GM19324 (cell line): ENCODE measurements around the gene PNISR.
"Not testable (repeated sequence)": the region's sequence is repeated elsewhere in the genome, so short reads cannot be mapped to it uniquely, and the experiment has no call there.

Experiments used
- ATAC-seq: cut with Tn5 transposase; IDR thresholded peaks from one replicate; pipeline ENCODE4 v1.9.1; 2021; ENCODE audit warnings: mild to moderate bottlenecking, moderate library complexity; ENCODE audit not compliant: unreplicated experiment, low FRiP score

Gene PNISR

GRCh38 chr6:99424761-99425646, at the start of gene PNISR:
TSS of gene PNISR (minus strand) at chr6:99425308. CDS start at chr6:99414659, 10,649 bp downstream.
- peak; percentile 95 for ATAC-seq

GRCh38 chr6:99473730-99474129, 48.6 kb upstream of the PNISR start:
- ATAC-seq: no peak

- ATAC-seq: no peak
Measured at GRCh38 chr6:99471638-99472037, 46.5 kb upstream of the PNISR start.

- ATAC-seq: no peak
Measured at GRCh38 chr6:99467509-99468106, 42.5 kb upstream of the PNISR start.

- ATAC-seq: not testable (repeated sequence)
Measured at GRCh38 chr6:99459133-99459532, 34.0 kb upstream of the PNISR start.

- ATAC-seq: no peak
Measured at GRCh38 chr6:99458319-99458718, 33.2 kb upstream of the PNISR start.

GRCh38 chr6:99446076-99446475, 21.0 kb upstream of the PNISR start:
- ATAC-seq: no peak

- no peak for ATAC-seq
Measured at GRCh38 chr6:99434702-99435530, 9.8 kb upstream of the PNISR start.

GRCh38 chr6:99432877-99433276, 7.8 kb upstream of the PNISR start:
- ATAC-seq: no peak

- ATAC-seq: no peak
Measured at GRCh38 chr6:99431901-99432300, 6.8 kb upstream of the PNISR start.

GRCh38 chr6:99427988-99428387, 2.9 kb upstream of the PNISR start:
- no peak for ATAC-seq

- ATAC-seq: no peak
Measured at GRCh38 chr6:99426451-99426757, 1.3 kb upstream of the PNISR start.

- ATAC-seq: peak; percentile 62
Measured at GRCh38 chr6:99425647-99426450, 741 bp upstream of the PNISR start.

GRCh38 chr6:99424022-99424421, 1.1 kb downstream of the PNISR start:
- no peak for ATAC-seq

- no peak for ATAC-seq
Measured at GRCh38 chr6:99422912-99423311, 2.2 kb downstream of the PNISR start.

- ATAC-seq: peak; percentile 82
Measured at GRCh38 chr6:99416892-99417767, 8.0 kb downstream of the PNISR start.

- no peak for ATAC-seq
Measured at GRCh38 chr6:99416226-99416625, 8.9 kb downstream of the PNISR start.

- no peak for ATAC-seq
Measured at GRCh38 chr6:99415446-99415845, 9.7 kb downstream of the PNISR start.

- ATAC-seq: no peak
Measured at GRCh38 chr6:99412065-99412464, 13.0 kb downstream of the PNISR start.
